HG03196 (cell line): ENCODE measurements around the gene IGSF21.

Source experiments
- ATAC-seq: cut with Tn5 transposase; IDR thresholded peaks from one replicate; pipeline ENCODE4 v1.9.1; 2021; ENCODE audit not compliant: unreplicated experiment

The IGSF21 gene

DNA sequence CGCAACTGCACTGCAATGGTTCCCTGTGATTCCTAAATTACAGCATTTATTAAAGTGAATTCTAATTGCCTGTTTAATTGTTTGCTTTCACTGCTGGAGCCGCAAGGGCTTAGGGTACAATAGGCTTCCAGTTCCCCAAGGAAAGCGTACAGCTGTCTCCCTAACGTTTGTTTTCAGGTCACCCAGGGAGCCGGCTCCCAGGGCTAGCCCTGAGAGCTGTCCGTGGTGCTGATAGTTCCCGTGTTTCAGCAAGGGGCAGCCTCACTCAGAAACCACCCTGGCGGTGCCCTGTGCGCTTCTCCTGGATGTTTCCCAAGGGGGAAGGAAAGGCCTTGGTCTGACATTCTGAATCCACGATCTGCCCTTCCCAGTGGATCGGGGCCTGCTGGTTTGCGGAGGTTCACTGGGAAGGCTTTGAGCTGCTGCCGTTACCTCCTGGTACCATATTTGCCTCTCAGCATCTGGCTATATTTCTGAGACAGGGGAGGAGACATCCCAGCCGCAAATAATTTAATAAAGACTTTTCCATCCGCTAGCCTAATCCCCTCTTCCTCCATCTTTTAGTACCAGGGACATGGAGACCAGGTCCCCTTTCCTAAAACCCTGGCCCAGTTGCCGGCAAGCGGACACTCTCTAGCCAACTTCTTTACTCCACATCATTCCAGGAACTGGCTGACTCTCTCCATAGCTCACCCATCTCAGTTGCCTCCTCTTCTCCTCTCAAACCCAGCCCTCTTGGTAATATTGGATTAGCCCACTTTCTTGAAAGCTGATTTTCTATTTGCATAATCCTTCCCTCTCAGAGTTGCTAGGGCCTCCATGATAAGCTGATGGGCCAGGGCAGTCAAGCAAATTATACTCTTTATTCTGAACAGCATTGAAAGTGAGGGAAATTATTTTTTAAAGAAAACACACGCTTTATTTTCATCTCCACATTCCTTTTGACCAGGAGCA, 149.0 kb downstream of the IGSF21 start:
- no peak for ATAC-seq

DNA sequence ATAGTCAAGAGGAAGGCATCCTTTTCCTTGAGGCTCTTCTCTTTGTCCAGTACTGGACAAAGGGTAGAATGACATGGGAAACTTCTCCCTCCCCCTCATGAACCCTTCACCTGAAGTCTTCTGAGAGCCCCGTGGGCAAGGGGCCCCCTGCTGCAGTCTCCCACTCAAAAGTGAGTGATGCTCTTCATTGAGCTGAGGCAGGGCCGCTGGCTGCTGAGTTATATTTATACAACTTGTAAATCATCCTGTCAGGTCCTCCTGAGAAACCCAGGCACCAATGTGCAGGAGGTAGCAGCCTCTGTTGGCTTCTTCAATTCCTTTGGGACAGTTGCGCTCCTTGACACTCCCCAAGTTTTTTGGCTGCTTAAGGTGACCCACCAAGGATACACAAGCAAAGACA, 150.2 kb downstream of the IGSF21 start:
- ATAC-seq: no peak

DNA sequence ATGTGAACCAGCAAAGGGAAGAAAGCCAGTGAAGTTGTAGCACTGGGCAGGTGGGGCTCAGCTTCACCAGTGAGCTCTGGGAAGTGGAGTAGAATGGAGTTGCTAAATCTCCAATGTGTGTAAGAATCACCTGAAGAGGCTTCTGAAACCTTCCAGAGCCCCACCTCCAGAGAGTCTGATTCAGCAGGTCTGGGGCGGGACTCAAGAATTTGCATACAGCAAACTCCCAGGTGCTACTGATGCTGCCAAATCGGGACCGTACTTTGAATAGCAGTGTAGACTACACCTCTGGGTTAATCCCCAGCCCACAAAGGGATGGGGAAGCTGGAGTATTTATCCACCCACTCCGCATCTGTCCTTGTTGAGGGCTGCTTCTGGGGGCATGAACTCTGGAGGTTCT, 154.3 kb downstream of the IGSF21 start:
- ATAC-seq: no peak

GRCh38 chr1:18262726-18263125, 155.1 kb downstream of the IGSF21 start:
- no peak for ATAC-seq

DNA sequence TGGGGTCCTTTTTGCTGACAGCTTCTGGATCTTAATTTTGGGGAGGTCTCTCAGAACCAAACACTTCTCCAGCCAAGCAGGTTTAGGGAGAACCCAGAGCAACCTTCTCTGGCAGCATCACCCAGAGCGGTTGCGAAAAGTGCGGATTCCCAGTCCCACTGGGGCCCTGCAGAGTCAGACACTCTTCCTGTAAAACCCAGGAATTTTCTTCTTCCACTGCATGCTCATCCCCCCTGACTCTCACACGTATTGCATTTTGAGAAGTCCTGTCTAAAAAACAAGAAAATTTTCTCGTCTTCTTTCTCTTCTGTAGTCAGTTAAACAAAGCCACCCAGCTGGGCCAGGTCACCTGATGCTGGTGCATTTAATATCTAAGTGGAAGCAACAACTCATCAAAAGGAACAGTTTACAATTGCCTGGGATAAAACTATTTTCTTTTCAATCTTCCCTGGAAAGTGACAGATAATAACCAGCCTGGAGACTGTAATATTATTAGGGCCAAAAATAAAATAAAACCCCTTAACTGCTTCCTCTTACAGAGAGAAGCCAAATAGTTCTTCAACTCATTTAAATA, 156.0 kb downstream of the IGSF21 start:
- no peak for ATAC-seq

- ATAC-seq: no peak
Measured at GRCh38 chr1:18264450-18265039, 156.9 kb downstream of the IGSF21 start.

DNA sequence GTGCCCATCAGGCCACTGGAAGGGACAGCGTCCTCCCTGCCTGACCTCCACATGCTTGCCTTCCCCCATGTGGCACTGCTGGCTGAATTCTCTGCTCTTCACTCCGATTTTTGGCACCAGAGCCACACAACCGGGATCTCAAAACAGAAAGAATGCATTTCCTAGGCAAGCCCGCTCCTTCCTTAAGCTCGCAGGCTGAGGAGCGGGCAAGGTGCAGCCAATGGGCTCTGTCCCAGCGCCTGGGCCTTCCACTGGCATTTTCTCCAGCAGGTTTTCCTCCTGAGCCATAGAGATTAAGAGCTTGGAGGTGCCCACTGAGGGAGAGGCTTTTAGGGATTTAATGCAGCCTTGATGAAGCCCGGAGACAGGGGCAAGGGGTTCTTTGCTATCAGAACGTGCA, 158.0 kb downstream of the IGSF21 start:
- no peak for ATAC-seq

GRCh38 chr1:18266391-18266790, 158.8 kb downstream of the IGSF21 start:
- ATAC-seq: no peak

DNA sequence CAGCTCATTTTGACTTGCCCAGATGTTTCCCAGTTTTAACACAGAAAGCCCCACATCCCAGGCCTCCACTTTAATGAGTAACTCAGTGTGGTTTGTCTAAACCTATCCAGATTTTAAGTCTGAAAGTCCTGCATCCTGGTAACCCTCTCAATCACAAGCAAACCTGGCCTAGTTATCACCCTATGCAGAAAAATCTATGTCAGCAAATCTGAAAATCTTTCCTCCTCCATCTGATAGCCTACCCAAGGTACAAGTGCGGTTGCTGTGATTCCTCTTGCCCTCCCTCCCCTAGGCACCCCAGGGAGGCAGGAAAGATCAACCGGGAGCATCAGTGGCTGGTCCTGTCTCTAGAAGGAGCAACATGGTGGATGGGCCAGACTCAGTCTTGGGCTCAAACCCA, 163.7 kb downstream of the IGSF21 start:
- ATAC-seq: no peak

GRCh38 chr1:18278946-18279345, 171.3 kb downstream of the IGSF21 start:
- no peak for ATAC-seq

GRCh38 chr1:18279351-18280074, 171.9 kb downstream of the IGSF21 start:
- no peak for ATAC-seq

GRCh38 chr1:18280956-18281355, 173.4 kb downstream of the IGSF21 start:
- no peak for ATAC-seq

DNA sequence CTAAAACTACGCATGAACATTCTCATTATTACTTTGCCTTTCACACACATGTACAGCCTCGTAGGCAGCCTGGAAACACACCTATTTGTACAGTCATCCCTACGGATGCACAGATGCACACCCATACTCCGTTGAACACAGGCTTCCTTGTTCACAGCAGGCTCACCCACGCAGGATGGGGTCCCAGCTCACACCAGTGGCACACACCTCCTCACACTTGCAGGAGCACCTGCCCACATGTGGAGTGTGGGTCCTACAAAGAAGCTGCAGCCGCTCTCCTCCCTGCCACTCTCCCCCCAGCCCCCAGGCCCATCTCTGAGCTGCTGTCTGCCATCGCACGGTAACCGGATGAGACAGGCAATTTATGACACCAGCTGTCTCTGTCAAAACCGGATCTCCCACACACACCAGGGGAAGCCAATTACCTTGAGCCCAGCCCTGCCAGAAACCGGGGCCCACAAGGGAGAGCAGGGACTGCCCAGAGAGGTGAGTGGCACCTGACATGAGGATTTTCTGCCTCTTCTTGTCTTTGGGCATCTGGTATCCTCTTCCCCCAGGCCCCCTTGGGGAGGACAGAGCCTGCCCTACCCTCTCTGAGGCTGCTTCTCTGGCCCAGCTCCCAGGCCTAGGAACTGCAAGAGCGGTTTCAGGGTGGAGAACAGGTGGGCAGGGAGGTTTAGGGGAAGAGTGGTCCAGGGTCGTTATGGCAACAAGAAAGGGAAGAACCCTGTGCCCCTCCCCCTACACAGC, 175.4 kb downstream of the IGSF21 start:
- ATAC-seq: no peak

DNA sequence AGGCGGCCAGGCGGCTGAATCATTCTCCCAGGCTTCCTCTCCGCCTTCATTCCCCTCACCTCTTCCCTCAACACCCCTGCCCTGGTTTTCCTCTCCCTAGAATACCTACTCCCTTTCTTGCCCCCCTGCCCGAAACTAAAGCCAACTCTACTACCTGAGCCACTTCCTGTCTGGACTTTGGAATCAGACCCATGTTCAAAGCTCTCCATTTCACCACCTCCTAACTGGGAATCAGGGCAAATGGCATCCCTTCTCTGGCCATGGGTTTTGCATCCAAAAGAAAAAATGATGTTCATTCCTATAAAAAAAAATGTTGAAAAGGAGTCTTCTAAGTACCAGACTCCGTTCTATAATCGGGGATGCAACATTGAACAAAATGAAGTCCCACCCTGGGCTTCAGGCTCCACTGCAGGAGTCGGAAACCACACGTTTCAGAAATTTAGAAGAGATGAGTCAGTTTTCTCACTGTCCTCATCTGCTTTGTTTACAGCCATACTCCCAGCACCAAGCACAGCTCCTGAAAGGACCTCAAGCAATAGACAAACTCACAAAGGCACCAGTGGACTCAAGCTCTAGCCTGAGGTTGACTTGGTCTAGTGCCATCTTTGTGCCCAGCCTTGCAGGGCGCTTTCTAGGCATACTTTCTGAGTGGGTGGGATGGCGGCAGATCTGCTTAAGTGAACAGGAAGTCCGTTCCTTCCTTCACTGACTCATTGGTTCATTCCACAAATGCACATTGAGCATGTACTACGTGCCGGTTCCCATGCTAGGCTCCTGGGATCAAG, 176.2 kb downstream of the IGSF21 start:
- no peak for ATAC-seq

GRCh38 chr1:18284805-18285537, 177.4 kb downstream of the IGSF21 start:
- no peak for ATAC-seq

DNA sequence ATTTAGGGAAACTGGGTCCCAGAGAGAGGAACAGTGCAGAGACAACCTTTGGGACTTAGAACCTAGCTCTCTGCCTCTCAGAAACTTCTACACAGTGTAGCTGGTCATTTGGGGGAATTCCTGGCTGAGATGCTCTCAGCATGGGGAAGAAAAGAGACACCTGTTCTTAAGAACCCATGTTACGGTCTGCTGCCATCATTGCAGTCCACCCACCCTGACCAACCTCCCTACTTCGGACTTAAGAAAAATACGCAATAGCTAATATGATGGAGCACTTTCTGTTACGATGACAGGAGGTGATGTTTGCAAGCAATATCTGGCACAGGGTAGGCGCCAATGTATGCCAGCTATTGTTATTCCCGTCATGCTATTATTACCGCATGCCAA, 177.9 kb downstream of the IGSF21 start:
- no peak for ATAC-seq

- no peak for ATAC-seq
Measured at GRCh38 chr1:18288722-18289121, 181.1 kb downstream of the IGSF21 start.

GRCh38 chr1:18289597-18289996, 182.0 kb downstream of the IGSF21 start:
- no peak for ATAC-seq

DNA sequence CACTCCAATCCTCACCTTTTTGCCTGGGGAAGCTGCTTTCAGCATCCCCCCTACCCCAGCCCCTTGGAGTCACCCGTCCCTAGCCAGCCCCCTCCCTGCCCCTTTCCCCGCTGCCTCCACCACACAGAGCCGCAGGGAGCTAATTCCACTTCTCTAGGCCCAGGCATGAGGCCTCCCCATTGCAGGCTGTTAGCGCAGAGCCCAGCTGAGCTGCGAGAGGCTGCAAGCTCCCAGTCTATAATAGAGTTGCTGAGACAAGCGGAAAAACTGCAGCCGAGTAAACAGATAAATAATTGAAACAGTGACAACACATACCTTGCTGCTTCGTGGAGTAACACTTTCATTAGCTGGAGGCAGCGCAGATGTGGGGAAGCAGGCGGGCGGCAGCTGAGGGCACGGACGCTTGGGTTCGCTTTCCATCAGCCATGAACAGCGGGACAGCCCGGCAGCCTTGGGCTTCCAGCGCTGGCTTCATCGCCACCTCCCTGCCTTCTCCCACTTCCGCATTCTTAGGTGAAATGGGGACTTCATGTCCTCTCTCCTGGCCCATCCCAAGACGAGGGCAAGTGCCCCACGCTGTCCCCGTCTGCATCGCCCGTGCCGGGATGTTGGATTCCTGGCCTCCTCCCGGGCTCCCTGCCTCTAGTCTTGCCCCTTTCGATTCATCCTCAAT, 183.3 kb downstream of the IGSF21 start:
- ATAC-seq: no peak
